ENCODE data around the gene DGKB.
"Not testable (repeated sequence)": the region's sequence is repeated elsewhere in the genome, so short reads cannot be mapped to it uniquely, and the experiment has no call there.

DGKB gene

DNA sequence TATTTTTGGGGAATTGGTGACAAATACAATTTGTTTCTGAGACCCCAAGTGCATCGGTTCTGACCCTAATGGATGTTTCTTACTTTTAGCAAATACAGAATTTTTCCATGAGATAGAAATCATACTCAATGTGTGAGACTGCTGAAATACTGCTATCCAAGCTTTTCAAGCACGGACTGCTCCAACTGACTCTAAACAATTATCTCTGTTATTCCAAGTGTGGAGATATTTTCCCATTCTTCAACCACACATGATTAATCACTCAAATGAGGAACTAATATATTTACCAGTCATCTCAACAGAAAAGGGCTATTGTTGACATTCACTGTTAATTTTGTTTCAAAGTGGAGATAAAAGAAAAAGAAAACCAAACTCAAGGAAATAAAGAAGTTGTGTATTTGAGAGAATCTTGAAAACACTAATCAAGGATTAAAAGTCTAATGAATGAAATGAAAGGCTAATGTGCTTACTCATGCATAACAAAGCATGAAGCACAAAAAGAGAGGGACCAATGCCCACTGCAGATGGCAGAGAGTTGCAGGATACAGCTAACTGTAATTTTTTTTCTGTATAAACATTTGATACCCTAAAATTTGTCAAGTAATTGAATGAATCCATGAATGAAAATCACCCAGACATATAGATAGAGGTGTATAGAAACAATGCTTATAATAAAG, 423.6 kb downstream of the DGKB start:
- H3K9me3 ChIP-seq (ENCODE audit: control insufficient read depth in 1 of 2, low read length in 2 of 2), result no peaks in the 10 kb centered on the region
- H3K36me3 ChIP-seq (ENCODE audit: control insufficient read depth in 1 of 2, insufficient read depth in 2 of 2, low read length in 2 of 2), result no peaks in the 10 kb centered on the region
- no peak overlapping the region for H3K9ac ChIP-seq (ENCODE audit: low read depth in 1 of 2, low read length in 2 of 2)
- H3K4me1 ChIP-seq (ENCODE audit: control insufficient read depth in 1 of 2, insufficient read depth in 2 of 2, low read length in 2 of 2), result no peaks in the 10 kb centered on the region
- H3K27ac ChIP-seq (ENCODE audit: low read depth, low read length), result no peak overlapping the region
- no peaks in the 10 kb centered on the region for H3K27me3 ChIP-seq (ENCODE audit: control insufficient read depth in 1 of 2, insufficient read depth in 2 of 2, low read length in 2 of 2)
- H3K4me3 ChIP-seq (ENCODE audit: low read depth in 1 of 2, low read length in 2 of 2), result no peak overlapping the region

- not testable (repeated sequence) for H3K4me1 ChIP-seq (ENCODE audit: control insufficient read depth in 1 of 2, insufficient read depth in 2 of 2, low read length in 2 of 2); H3K36me3 ChIP-seq (ENCODE audit: control insufficient read depth in 1 of 2, insufficient read depth in 2 of 2, low read length in 2 of 2); H3K9me3 ChIP-seq (ENCODE audit: control insufficient read depth in 1 of 2, low read length in 2 of 2); H3K4me3 ChIP-seq (ENCODE audit: low read depth in 1 of 2, low read length in 2 of 2); H3K27me3 ChIP-seq (ENCODE audit: control insufficient read depth in 1 of 2, insufficient read depth in 2 of 2, low read length in 2 of 2); H3K27ac ChIP-seq (ENCODE audit: low read depth, low read length); H3K9ac ChIP-seq (ENCODE audit: low read depth in 1 of 2, low read length in 2 of 2)
Measured at GRCh38 chr7:14461716-14462115, 440.8 kb downstream of the DGKB start.

GRCh38 chr7:14458846-14459245, 443.7 kb downstream of the DGKB start:
- not testable (repeated sequence) for H3K9ac ChIP-seq (ENCODE audit: low read depth in 1 of 2, low read length in 2 of 2)

DNA sequence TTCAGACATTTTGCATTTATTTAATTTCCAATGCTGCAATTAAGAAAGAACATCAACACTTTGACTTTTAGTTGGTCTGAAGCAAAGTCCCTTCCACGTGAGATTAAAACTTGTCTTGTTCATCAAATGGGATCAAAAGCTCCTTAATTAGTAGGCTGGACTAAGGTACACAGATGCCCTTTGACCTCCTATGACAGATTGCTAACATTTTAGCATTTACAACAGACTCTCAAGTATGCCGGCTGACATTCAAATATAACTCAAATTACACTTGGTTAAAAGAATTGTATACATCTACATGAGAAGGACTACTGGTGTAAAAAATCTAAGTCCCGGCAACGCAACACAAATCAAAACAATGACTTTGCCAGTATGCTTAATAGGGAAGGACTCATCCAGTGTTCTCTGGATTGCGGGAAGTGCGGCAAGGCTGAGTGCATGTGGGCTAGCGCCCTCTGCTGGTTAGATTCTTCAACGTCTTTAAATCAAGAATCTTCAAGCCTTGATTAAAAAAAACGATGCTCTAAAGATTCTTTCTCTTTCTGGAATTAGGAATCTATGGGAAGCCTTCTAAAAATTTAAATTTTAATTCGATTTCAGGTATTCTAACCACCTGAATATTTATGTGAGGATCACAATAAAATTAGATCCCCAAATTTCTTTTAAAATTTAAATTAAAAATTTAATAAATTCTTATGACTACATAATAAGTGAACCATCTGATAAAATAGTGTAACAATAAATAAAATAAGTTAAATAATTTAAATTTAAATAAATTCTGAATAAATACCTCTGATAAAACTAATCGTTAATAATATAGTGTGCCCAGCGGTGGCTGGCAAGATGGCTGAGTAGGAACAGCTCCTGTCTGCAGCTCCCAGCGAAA, 444.7 kb downstream of the DGKB start:
- no peak overlapping the region for H3K4me3 ChIP-seq (ENCODE audit: low read depth in 1 of 2, low read length in 2 of 2)
- H3K36me3 ChIP-seq (ENCODE audit: control insufficient read depth in 1 of 2, insufficient read depth in 2 of 2, low read length in 2 of 2), result no peaks in the 10 kb centered on the region
- H3K27me3 ChIP-seq (ENCODE audit: control insufficient read depth in 1 of 2, insufficient read depth in 2 of 2, low read length in 2 of 2), result no peaks in the 10 kb centered on the region
- no peak overlapping the region for H3K27ac ChIP-seq (ENCODE audit: low read depth, low read length)
- no peak overlapping the region for H3K9ac ChIP-seq (ENCODE audit: low read depth in 1 of 2, low read length in 2 of 2)
- H3K4me1 ChIP-seq (ENCODE audit: control insufficient read depth in 1 of 2, insufficient read depth in 2 of 2, low read length in 2 of 2), result no peaks in the 10 kb centered on the region
- H3K9me3 ChIP-seq (ENCODE audit: control insufficient read depth in 1 of 2, low read length in 2 of 2), result no peaks in the 10 kb centered on the region

More at GRCh38 chr7:14458846-14459245, 443.7 kb downstream of the DGKB start:
- not testable (repeated sequence) for H3K36me3 ChIP-seq (ENCODE audit: control insufficient read depth in 1 of 2, insufficient read depth in 2 of 2, low read length in 2 of 2); H3K27me3 ChIP-seq (ENCODE audit: control insufficient read depth in 1 of 2, insufficient read depth in 2 of 2, low read length in 2 of 2); H3K9me3 ChIP-seq (ENCODE audit: control insufficient read depth in 1 of 2, low read length in 2 of 2); H3K4me3 ChIP-seq (ENCODE audit: low read depth in 1 of 2, low read length in 2 of 2); H3K27ac ChIP-seq (ENCODE audit: low read depth, low read length); H3K4me1 ChIP-seq (ENCODE audit: control insufficient read depth in 1 of 2, insufficient read depth in 2 of 2, low read length in 2 of 2)

DNA sequence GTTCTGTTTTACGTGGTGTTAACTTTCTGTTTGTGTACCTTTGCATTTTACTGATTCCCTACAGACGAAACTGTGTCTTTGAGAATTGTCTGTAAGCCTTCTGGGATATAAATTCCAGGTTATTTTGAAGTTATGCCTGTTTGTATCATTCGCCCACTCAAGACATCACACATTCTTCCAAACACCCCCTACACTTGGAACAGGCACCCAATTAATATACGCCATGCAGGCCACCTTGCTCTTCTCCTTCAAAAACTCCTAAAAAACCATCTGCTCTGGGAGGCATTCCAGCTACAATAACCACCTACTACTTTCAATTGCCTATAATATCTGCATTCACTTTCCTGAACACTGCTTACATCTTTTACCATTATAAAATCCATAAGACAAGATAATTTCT, 453.3 kb downstream of the DGKB start:
- no peak overlapping the region for H3K4me3 ChIP-seq (ENCODE audit: low read depth in 1 of 2, low read length in 2 of 2)
- H3K27ac ChIP-seq (ENCODE audit: low read depth, low read length), result no peak overlapping the region
- H3K9me3 ChIP-seq (ENCODE audit: control insufficient read depth in 1 of 2, low read length in 2 of 2), result no peaks in the 10 kb centered on the region
- H3K9ac ChIP-seq (ENCODE audit: low read depth in 1 of 2, low read length in 2 of 2), result no peak overlapping the region
- H3K36me3 ChIP-seq (ENCODE audit: control insufficient read depth in 1 of 2, insufficient read depth in 2 of 2, low read length in 2 of 2), result no peaks in the 10 kb centered on the region
- no peaks in the 10 kb centered on the region for H3K4me1 ChIP-seq (ENCODE audit: control insufficient read depth in 1 of 2, insufficient read depth in 2 of 2, low read length in 2 of 2)
- no peaks in the 10 kb centered on the region for H3K27me3 ChIP-seq (ENCODE audit: control insufficient read depth in 1 of 2, insufficient read depth in 2 of 2, low read length in 2 of 2)

DNA sequence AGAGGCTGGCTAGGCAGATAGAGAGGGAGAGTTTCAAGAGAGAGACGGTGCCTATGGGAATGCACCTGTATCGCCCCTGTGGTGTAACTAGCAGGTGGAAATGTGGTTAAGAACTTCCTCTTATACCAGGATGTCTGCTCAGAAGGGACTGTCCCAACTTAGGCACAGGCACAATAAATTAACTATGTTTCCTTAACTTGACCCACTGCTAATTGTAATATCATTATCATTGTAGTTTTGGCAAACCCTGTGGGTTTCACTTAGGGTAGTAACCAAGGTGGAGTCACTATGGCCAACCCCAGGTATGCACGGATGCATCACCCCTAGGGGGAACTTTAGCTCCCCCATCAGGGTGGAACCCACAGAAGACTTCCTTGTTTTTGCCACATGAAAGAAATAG, 455.7 kb downstream of the DGKB start:
- no peak overlapping the region for H3K27ac ChIP-seq (ENCODE audit: low read depth, low read length)
- no peaks in the 10 kb centered on the region for H3K27me3 ChIP-seq (ENCODE audit: control insufficient read depth in 1 of 2, insufficient read depth in 2 of 2, low read length in 2 of 2)
- H3K36me3 ChIP-seq (ENCODE audit: control insufficient read depth in 1 of 2, insufficient read depth in 2 of 2, low read length in 2 of 2), result no peaks in the 10 kb centered on the region
- H3K9ac ChIP-seq (ENCODE audit: low read depth in 1 of 2, low read length in 2 of 2), result no peak overlapping the region
- no peaks in the 10 kb centered on the region for H3K4me1 ChIP-seq (ENCODE audit: control insufficient read depth in 1 of 2, insufficient read depth in 2 of 2, low read length in 2 of 2)
- H3K9me3 ChIP-seq (ENCODE audit: control insufficient read depth in 1 of 2, low read length in 2 of 2), result no peaks in the 10 kb centered on the region
- no peak overlapping the region for H3K4me3 ChIP-seq (ENCODE audit: low read depth in 1 of 2, low read length in 2 of 2)

GRCh38 chr7:14446219-14446618, 456.3 kb downstream of the DGKB start:
- no peaks in the 10 kb centered on the region for H3K4me1 ChIP-seq (ENCODE audit: control insufficient read depth in 1 of 2, insufficient read depth in 2 of 2, low read length in 2 of 2)
- no peak overlapping the region for H3K27ac ChIP-seq (ENCODE audit: low read depth, low read length)
- no peaks in the 10 kb centered on the region for H3K27me3 ChIP-seq (ENCODE audit: control insufficient read depth in 1 of 2, insufficient read depth in 2 of 2, low read length in 2 of 2)
- no peak overlapping the region for H3K4me3 ChIP-seq (ENCODE audit: low read depth in 1 of 2, low read length in 2 of 2)
- no peaks in the 10 kb centered on the region for H3K36me3 ChIP-seq (ENCODE audit: control insufficient read depth in 1 of 2, insufficient read depth in 2 of 2, low read length in 2 of 2)
- H3K9ac ChIP-seq (ENCODE audit: low read depth in 1 of 2, low read length in 2 of 2), result no peak overlapping the region
- H3K9me3 ChIP-seq (ENCODE audit: control insufficient read depth in 1 of 2, low read length in 2 of 2), result no peaks in the 10 kb centered on the region

DNA sequence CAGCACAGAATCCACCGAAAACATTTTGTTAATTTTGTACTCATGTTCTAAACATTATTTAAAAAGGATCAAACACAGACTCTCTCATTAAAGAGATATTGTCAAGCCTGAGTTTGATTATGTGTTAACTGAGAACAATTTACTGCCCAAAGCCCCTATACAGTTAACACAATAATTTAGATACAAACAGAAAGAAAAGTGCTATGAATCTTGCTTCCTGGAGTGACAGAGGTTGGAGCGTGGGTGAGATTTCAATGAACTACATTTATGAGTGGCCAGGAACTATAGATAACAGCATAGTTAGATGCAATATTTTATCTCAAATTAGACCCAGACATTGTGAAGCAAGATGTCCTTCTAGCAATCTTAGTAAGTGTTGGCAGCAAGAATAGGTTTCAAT, 464.2 kb downstream of the DGKB start:
- H3K27me3 ChIP-seq (ENCODE audit: control insufficient read depth in 1 of 2, insufficient read depth in 2 of 2, low read length in 2 of 2), result no peaks in the 10 kb centered on the region
- H3K4me1 ChIP-seq (ENCODE audit: control insufficient read depth in 1 of 2, insufficient read depth in 2 of 2, low read length in 2 of 2), result no peaks in the 10 kb centered on the region

DNA sequence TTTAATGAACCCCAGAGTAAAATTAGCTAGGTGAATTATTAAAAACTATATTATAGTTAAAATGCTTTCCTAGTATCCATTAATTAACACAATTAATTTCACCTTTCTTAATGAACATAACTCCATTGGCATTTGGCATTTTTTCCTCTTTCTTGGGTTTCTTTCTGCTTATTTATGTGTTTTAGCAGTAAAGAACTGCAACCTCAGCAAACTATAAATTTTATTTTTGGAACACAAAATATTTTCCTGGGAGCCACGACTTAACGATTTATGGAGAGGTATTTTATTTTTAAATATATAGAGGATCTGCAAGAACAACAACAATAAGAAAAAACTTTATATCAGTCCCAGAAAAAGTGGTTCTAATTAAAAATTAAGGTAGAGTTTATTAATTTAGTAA, 465.7 kb downstream of the DGKB start:
- Histone ChIP-seq H3K27me3 (ENCODE audit: control insufficient read depth in 1 of 2, insufficient read depth in 2 of 2, low read length in 2 of 2) (no peaks in the 10 kb centered on the region), H3K4me1 (ENCODE audit: control insufficient read depth in 1 of 2, insufficient read depth in 2 of 2, low read length in 2 of 2) (no peaks in the 10 kb centered on the region), H3K9me3 (ENCODE audit: control insufficient read depth in 1 of 2, low read length in 2 of 2) (no peaks in the 10 kb centered on the region), H3K36me3 (ENCODE audit: control insufficient read depth in 1 of 2, insufficient read depth in 2 of 2, low read length in 2 of 2) (no peaks in the 10 kb centered on the region), H3K4me3 (ENCODE audit: low read depth in 1 of 2, low read length in 2 of 2) (no peak overlapping the region), H3K9ac (ENCODE audit: low read depth in 1 of 2, low read length in 2 of 2) (no peak overlapping the region), H3K27ac (ENCODE audit: low read depth, low read length) (no peak overlapping the region)

More for the DNA sequence above, 464.2 kb downstream of the DGKB start:
- H3K36me3 ChIP-seq (ENCODE audit: control insufficient read depth in 1 of 2, insufficient read depth in 2 of 2, low read length in 2 of 2), result no peaks in the 10 kb centered on the region
- H3K9me3 ChIP-seq (ENCODE audit: control insufficient read depth in 1 of 2, low read length in 2 of 2), result no peaks in the 10 kb centered on the region
- H3K9ac ChIP-seq (ENCODE audit: low read depth in 1 of 2, low read length in 2 of 2), result no peak overlapping the region
- H3K4me3 ChIP-seq (ENCODE audit: low read depth in 1 of 2, low read length in 2 of 2), result no peak overlapping the region
- no peak overlapping the region for H3K27ac ChIP-seq (ENCODE audit: low read depth, low read length)

DNA sequence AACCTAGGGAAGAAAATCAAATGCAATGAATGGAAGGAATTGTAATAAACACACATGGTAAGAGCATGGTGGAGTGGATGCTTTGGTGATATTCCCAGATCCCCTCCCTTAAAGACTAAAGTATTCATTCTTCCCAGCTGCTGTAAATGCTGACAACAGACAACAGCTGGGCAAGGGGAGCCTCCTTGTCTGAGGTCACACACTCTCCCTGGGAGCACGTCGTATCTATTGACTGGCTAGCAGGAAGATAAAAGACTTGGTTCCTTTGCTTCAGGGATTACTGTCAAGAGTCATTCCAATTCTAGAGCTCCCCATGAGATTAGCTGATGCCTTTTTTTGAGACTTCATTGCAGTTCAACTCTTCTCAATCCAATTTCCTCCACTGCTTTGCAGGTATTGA, 469.6 kb downstream of the DGKB start:
- Histone ChIP-seq H3K36me3 (ENCODE audit: control insufficient read depth in 1 of 2, insufficient read depth in 2 of 2, low read length in 2 of 2) (no peaks in the 10 kb centered on the region), H3K27me3 (ENCODE audit: control insufficient read depth in 1 of 2, insufficient read depth in 2 of 2, low read length in 2 of 2) (no peaks in the 10 kb centered on the region), H3K27ac (ENCODE audit: low read depth, low read length) (no peak overlapping the region), H3K4me3 (ENCODE audit: low read depth in 1 of 2, low read length in 2 of 2) (no peak overlapping the region), H3K9ac (ENCODE audit: low read depth in 1 of 2, low read length in 2 of 2) (no peak overlapping the region), H3K9me3 (ENCODE audit: control insufficient read depth in 1 of 2, low read length in 2 of 2) (no peaks in the 10 kb centered on the region), H3K4me1 (ENCODE audit: control insufficient read depth in 1 of 2, insufficient read depth in 2 of 2, low read length in 2 of 2) (no peaks in the 10 kb centered on the region)
